Loucy (cell line): ENCODE measurements around the gene CCDC112.

Experiments used
- EZH2phosphoT487 ChIP-seq: fragments of 200-600 bp; IDR thresholded peaks from 2 replicates; pipeline ENCODE4 v1.6.1; 2018; ENCODE audit warnings: antibody characterized with exemption, mild to moderate bottlenecking, moderate library complexity, borderline replicate concordance
- TF ChIP-seq, protein P1 (sequence below): fragments of 200-600 bp; sonication (generic); conservative IDR thresholded peaks from 2 replicates; pipeline ENCODE4 v1.5.1; 2014; ENCODE audit warnings: mild to moderate bottlenecking, antibody characterized with exemption, low read length

DNA sequence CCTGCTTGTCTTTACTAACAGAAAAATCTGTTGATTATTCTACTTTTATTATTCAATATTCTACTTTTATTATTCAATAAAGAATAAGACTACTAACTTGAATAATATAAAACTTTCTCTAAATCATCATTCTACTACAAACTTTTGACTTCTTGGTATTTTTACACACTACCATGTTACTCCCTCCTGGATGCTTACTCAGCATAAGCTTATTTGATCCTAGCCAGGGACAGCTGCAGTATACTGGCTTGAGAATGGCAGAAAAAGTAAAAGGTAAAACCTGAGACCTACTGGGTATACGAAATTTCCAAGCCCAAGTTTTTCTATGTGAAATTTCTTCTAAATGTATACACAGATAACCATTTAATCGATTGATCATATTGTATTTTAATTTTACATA, 59.9 kb downstream of the CCDC112 start:
- no peak for TF ChIP-seq EZH2phosphoT487
- TF ChIP-seq, protein P1, sequence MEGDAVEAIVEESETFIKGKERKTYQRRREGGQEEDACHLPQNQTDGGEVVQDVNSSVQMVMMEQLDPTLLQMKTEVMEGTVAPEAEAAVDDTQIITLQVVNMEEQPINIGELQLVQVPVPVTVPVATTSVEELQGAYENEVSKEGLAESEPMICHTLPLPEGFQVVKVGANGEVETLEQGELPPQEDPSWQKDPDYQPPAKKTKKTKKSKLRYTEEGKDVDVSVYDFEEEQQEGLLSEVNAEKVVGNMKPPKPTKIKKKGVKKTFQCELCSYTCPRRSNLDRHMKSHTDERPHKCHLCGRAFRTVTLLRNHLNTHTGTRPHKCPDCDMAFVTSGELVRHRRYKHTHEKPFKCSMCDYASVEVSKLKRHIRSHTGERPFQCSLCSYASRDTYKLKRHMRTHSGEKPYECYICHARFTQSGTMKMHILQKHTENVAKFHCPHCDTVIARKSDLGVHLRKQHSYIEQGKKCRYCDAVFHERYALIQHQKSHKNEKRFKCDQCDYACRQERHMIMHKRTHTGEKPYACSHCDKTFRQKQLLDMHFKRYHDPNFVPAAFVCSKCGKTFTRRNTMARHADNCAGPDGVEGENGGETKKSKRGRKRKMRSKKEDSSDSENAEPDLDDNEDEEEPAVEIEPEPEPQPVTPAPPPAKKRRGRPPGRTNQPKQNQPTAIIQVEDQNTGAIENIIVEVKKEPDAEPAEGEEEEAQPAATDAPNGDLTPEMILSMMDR: no peak
